Kasumi-1 (cell line): ENCODE measurements around the gene SH3BP4.
"Not testable (repeated sequence)": the region's sequence is repeated elsewhere in the genome, so short reads cannot be mapped to it uniquely, and the experiment has no call there.

Experiments used
- DNase-seq, 2 experiments: peaks; one replicate each; lab custom pipeline; 2025; lab: John Stamatoyannopoulos, UW

The SH3BP4 gene

GRCh38 chr2:235020141-235020540 lies 68.3 kb downstream of the SH3BP4 start:
- not testable (repeated sequence) for DNase-seq

- no peak for DNase-seq
Measured at GRCh38 chr2:235021752-235022151, 69.9 kb downstream of the SH3BP4 start.

GRCh38 chr2:235024191-235024860 lies 72.5 kb downstream of the SH3BP4 start:
- DNase-seq, result no peak

GRCh38 chr2:235024931-235025773 lies 73.3 kb downstream of the SH3BP4 start:
- DNase-seq, result no peak

GRCh38 chr2:235025800-235026536 lies 74.2 kb downstream of the SH3BP4 start:
- DNase-seq, result no peak

GRCh38 chr2:235026649-235027557 lies 75.1 kb downstream of the SH3BP4 start:
- no peak for DNase-seq

- DNase-seq, result no peak
Measured at GRCh38 chr2:235027558-235028214, 75.9 kb downstream of the SH3BP4 start.

- DNase-seq, result no peak
Measured at GRCh38 chr2:235028646-235029045, 76.8 kb downstream of the SH3BP4 start.

- DNase-seq, result no peak
Measured at GRCh38 chr2:235029054-235029453, 77.2 kb downstream of the SH3BP4 start.

GRCh38 chr2:235030126-235030525 lies 78.3 kb downstream of the SH3BP4 start:
- DNase-seq, result no peak

- no peak for DNase-seq
Measured at GRCh38 chr2:235030936-235031335, 79.1 kb downstream of the SH3BP4 start.

GRCh38 chr2:235031686-235032373 lies 80.0 kb downstream of the SH3BP4 start:
- no peak for DNase-seq

- no peak for DNase-seq
Measured at GRCh38 chr2:235032466-235032865, 80.6 kb downstream of the SH3BP4 start.

- DNase-seq, result no peak
Measured at GRCh38 chr2:235032949-235033348, 81.1 kb downstream of the SH3BP4 start.

- DNase-seq, result no peak
Measured at GRCh38 chr2:235034265-235035118, 82.7 kb downstream of the SH3BP4 start.

- no peak for DNase-seq
Measured at GRCh38 chr2:235037604-235038166, 85.9 kb downstream of the SH3BP4 start.

- DNase-seq, result no peak
Measured at GRCh38 chr2:235041221-235041917, 89.6 kb downstream of the SH3BP4 start.

- DNase-seq, result no peak
Measured at GRCh38 chr2:235041918-235042575, 90.2 kb downstream of the SH3BP4 start.
